NOMO-1 (cell line): Measurements from ENCODE around the gene TIMP3.
"Not testable (repeated sequence)": the region's sequence is repeated elsewhere in the genome, so short reads cannot be mapped to it uniquely, and the experiment has no call there.

Experiments used
- DNase-seq, 2 experiments: peaks; one replicate each; lab custom pipeline; 2025; ENCODE audit not compliant: unreplicated experiment in 2 of 2; lab: John Stamatoyannopoulos, UW

The TIMP3 gene

GRCh38 chr22:32850591-32851517 is 49.3 kb downstream of the TIMP3 start:
- DNase-seq: no peak

GRCh38 chr22:32852395-32853251 is 51.1 kb downstream of the TIMP3 start:
- DNase-seq: no peak

GRCh38 chr22:32853662-32854061 is 52.2 kb downstream of the TIMP3 start:
- DNase-seq: no peak

DNA sequence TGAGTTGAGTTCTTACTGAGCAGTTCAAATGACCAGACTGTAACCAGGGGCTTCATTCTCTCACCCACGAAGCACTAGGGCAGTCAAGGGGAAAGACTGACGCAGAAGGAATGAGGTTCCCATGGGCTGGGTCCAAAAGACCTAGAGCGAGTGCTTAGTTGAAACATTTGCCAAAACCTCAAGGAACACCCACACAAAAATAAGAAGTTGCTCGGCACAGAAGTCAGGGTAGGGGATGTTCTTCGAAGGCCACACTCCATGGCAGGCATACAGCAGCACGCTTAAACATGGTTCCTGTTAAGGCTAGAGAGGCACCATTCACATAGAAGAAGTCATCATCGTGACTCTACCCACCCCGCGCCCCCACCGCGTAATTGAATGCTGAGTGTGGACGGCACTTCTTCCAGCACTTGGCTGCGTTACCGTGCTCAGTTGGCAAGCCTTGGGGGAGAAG is 52.9 kb downstream of the TIMP3 start:
- DNase-seq: no peak

DNA sequence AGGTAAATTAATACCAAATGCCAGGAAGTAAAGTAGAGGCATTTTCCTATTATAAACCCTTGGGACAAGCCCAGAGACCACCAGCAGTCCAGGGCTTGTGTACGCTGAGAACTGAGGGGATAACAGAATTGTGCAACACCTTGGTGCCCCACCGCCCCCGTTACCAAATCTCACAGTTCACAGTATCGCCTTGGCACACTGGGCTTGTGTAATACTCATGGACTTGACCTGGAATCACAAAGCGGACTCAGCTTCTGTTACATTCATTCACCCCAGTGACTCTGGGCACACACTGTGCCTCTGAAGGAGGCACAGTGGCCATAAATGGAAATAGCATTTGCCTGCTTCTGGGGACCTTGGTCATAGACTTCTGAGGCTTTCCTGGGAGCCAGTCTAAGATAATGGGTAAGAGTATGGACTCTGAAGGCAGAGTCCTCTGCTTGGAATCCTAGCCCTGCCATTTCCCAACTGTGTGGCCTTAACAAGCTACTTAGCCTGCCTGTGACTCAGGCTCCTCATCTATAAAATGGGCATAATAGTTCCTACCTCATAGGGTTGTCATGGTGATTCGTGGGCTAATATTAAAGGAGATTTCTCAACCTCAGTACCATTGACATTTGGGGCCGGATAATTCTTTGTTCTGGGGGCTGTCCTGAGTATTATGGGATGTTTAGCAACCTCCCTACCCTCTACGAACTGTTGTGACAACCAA is 53.7 kb downstream of the TIMP3 start:
- DNase-seq: no peak

DNA sequence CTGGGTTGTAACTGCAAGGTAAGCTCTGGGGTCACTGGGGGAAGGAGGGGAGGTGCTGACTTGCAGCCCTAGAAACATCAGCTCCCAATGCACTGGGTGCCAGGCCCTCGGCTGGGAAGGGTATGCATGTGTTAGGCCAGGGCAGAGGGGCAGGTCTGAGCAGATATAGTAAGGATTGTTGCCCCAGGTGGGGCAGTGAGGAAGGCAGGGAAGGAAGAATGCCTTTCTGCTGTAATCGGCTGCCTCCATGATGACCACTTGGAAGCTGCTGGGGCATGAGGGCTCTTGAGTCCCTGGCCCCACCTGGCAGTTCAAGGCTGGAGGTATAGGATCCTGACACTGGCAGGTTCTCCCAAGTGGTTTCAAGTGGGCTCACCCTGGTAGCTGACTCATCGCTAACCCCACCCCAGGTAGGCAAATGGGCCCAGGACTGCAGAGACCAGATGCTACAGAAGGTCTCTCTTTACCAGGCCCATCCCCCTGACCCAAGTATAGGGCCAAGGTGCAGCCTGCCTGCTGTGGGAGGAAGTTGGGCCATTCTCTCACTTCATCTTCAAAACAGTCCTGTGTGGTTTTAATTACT is 56.7 kb downstream of the TIMP3 start:
- DNase-seq: no peak

GRCh38 chr22:32858957-32859356 is 57.5 kb downstream of the TIMP3 start:
- no peak for DNase-seq

DNA sequence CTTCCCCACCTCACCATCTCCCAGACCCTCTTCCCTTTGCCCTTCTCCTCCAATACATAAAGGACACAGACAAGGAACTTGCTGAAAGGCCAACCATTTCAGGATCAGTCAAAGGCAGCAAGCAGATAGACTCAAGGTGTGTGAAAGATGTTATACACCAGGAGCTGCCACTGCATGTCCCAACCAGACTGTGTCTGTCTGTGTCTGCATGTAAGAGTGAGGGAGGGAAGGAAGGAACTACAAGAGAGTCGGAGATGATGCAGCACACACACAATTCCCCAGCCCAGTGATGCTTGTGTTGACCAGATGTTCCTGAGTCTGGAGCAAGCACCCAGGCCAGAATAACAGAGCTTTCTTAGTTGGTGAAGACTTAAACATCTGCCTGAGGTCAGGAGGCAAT is 58.2 kb downstream of the TIMP3 start:
- DNase-seq: no peak

DNA sequence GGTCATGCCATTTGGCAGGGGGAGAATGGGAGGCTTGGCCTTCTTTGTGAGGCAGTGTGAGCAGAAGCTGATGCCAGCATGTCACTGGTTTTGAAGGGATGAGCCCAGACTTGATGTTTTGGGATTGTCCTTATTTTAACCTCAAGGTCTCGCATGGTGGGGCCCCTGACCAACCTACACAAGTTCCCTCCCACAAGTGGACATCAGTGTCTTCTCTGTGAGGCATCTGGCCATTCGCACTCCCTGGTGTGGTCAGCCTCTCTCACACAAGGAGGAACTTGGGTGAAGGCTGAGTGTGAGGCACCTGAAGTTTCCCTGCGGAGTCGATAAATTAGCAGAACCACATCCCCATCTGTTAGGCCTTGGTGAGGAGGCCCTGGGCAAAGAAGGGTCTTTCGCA is 59.8 kb downstream of the TIMP3 start:
- DNase-seq: peak in 1 of 2 experiments; percentile 24

DNA sequence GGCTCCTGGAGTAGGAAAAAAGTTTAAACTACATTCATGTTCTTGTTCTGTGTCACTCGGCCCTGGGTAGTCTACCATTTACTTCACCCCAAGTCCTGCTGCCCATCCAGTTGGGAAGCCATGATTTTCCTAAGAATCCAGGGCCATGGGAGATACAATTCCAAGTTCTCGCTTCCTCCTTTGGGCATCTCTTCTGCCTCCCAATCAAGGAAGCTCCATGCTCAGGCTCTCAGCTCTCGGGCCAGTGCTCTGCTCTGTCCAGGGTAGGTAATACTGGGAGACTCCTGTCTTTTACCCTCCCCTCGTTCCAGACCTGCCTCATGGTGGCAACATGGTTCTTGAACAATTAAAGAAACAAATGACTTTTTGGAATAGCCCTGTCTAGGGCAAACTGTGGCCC is 60.6 kb downstream of the TIMP3 start:
- DNase-seq: no peak

GRCh38 chr22:32862936-32863661 is 61.6 kb downstream of the TIMP3 start:
- DNase-seq: no peak

GRCh38 chr22:32864041-32864440 is 62.5 kb downstream of the TIMP3 start:
- no peak for DNase-seq

DNA sequence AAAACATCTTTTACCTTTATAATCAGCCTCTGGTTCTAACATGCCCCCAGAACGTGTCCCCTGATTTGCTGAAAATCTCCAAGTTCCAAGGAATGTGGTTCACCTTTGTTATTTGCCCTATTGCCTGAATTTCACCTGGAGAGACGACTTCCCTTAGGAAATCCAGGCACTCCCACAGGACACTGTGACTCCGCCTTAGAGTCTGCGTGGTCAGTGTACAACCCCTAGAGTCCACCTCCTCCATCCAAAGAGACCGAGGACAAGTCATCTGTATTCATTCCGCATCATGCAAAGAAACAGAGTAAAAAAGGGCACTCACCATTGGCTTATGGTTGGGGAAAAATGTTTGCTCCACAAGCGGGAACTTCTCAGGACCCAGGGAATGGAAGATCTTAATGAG is 63.1 kb downstream of the TIMP3 start:
- no peak for DNase-seq

- no peak for DNase-seq
These were observed 65.4 kb downstream of the TIMP3 start for GRCh38 chr22:32866953-32867352.

- DNase-seq: no peak
These were observed 67.4 kb downstream of the TIMP3 start for GRCh38 chr22:32868946-32869345.

DNA sequence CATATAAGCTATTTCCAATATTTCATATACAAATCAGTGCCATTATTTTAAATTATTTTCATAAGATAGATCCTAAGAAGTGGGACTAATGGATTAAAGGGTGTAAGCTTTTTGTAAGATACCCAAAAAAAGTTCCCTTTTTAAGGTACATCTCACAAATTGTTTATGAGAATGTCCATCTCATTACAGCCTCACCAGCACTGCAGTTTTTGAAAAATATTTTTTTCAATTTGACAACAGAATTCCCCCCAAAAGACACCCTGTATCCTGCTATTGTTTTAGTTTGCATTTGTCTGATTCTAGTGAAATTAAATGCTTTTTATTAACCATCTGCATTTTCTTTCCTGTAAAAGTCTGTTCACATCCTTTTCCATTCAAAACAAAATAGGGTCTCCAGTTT is 69.0 kb downstream of the TIMP3 start:
- no peak for DNase-seq

DNA sequence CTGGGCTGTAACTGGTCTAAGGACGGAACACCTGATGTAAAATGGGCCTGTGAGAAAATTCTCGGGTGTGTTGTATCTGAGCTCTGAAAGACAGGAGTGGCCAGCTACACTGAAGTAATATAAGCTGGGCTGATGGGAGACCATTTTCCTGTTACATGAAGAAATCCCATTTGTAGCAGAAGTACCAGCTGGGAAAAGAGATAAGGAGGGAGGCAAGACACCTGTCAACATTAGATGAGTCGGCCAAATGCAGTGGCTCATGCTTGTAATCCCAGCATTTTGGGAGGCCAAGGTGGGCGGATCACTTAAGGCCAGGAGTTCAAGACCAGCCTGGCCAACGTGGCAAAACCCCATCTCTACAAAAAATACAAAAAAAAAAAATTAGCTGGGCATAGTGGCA is 72.1 kb downstream of the TIMP3 start:
- DNase-seq: not testable (repeated sequence)

DNA sequence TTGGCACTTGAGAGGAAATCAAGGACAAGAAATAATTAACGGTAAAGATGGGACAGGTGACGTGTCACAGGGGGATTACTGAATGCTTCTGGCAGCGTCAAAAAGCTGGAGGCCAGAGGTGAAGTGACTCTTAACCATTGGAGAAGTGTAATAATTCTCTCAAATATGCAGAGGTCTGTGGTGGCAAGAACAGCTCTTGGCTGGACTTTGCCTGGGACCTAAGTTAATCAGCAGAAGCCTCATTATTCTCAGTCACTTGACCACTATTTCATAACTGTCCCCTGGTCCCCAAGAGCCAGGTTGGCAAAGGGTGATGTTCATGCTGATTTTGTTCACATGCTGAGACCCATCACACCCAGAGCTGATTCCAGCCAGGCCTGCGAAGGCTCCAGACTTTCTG is 72.9 kb downstream of the TIMP3 start:
- DNase-seq: no peak

GRCh38 chr22:32874976-32875375 is 73.5 kb downstream of the TIMP3 start:
- no peak for DNase-seq

GRCh38 chr22:32876516-32876915 is 75.0 kb downstream of the TIMP3 start:
- no peak for DNase-seq
